Stomach (tissue), 9 donors: ENCODE measurements around the gene ZFPM1. TPM values are rescaled to one million over a fixed set of nuclear protein-coding genes. Genes with fewer than 3 reads are reported as not detected.

Source experiments
- DNase-seq, 2 donors: peaks; one replicate each; pipeline versions ENCODE4 v3.0.0 to v3.0.0-alpha.2; 2013 to 2019
- H3K27ac ChIP-seq, 5 donors: fragments of 200-600 bp in 4 of 5; sonication (generic) in 4 of 5; one replicate each; pipeline ENCODE4 v1.5.1; 2013 to 2019; ENCODE audit warnings: mild to moderate bottlenecking in 1 of 5, moderate library complexity in 1 of 5
- H3K27me3 ChIP-seq, 3 donors: fragments of 200-600 bp; sonication (generic); one replicate each; pipeline ENCODE4 v1.5.1; 2017 to 2019; ENCODE audit warnings: mixed run types in 1 of 3
- H3K36me3 ChIP-seq, 4 donors: fragments of 200-600 bp; sonication (generic); 1 replicate in 3 of 4; 2 replicates in 1 of 4; pipeline ENCODE4 v1.5.1; 2016 to 2019
- H3K4me1 ChIP-seq, 4 donors: fragments of 200-600 bp; sonication (generic); one replicate each; pipeline ENCODE4 v1.5.1; 2016 to 2019
- H3K4me3 ChIP-seq, 4 donors: fragments of 200-600 bp; sonication (generic) in 3 of 4; one replicate each; pipeline ENCODE4 v1.5.1; 2016 to 2019; ENCODE audit warnings: mild to moderate bottlenecking in 1 of 4
- H3K9me3 ChIP-seq, 4 donors: fragments of 200-600 bp; sonication (generic); one replicate each; pipeline ENCODE4 v1.5.1; 2016 to 2019
- EP300 ChIP-seq: sonication (generic); formaldehyde crosslinking; IDR thresholded peaks from one replicate; pipeline ENCODE4 v1.6.1; 2017; ENCODE audit warnings: antibody characterized with exemption
- POLR2A ChIP-seq, 4 donors: fragments of 450-650 bp; IDR thresholded peaks; one replicate each; pipeline ENCODE4 v1.6.1; 2016; ENCODE audit warnings: antibody characterized with exemption in 4 of 4, control low read depth in 2 of 4, mild to moderate bottlenecking in 1 of 4, moderate library complexity in 1 of 4
- POLR2AphosphoS5 ChIP-seq, 3 donors: sonication (generic); formaldehyde crosslinking; IDR thresholded peaks; one replicate each; pipeline ENCODE4 v1.6.1; 2016; ENCODE audit warnings: antibody characterized with exemption in 3 of 3
- WGBS, 5 donors: extraction: QIAGEN DNeasy Blood & Tissue Kit in 3 of 5; methylation state at CpG; one replicate each; pipeline versions ENCODE4 v1.1.5 to v1.1.7; 2013 to 2018; 5-methylcytosine and 5-hydroxymethylcytosine counted together
- intact Hi-C: fragments of 100-400 bp; cut with DNase I; formaldehyde crosslinking; loops from one replicate; pipeline ENCODE4 v1.15.1; 2023; ENCODE audit warnings: low total_unique reads
- polyA plus RNA-seq, 3 donors: library from polyadenylated mRNA; stranded (reverse); fragments of 200-250 nt; gene quantifications; one replicate each; pipeline ENCODE4 v1.2.3, GENCODE V29; 2013
- total RNA-seq, 5 donors: library from RNA; depleted of rRNA; stranded (reverse); fragments of >200 nt; gene quantifications; one replicate each; pipeline versions ENCODE4 v1.1.0 to v1.2.3, GENCODE V29; 2014 to 2016
- TF ChIP-seq, protein P1 (sequence below), 7 experiments: fragments of 450-650 bp in 4 of 7; fragments of 200-600 bp in 3 of 7; sonication (generic) in 3 of 7; IDR thresholded peaks; one replicate each; pipeline ENCODE4 v1.5.1; 2016 to 2019; ENCODE audit warnings: antibody characterized with exemption in 7 of 7, control low read depth in 2 of 7, mild to moderate bottlenecking in 1 of 7
- donor health status: healthy with polysubstance abuse.
- donor health status: Bipolar disorder and iron deficiency.
- donor health status: healthy.

Gene ZFPM1
- total and polyA plus RNA-seq, 8 donors, result 3.9 to 85.7 (median 12.9) TPM

GRCh38 chr16:88502776-88503280 lies 49.7 kb downstream of the ZFPM1 start:
- no peak for DNase-seq
- peaks cover 0 to 11% (median 0%) of the 10 kb centered on the region in 4 donors for H3K36me3 ChIP-seq
- peaks cover 63 to 94% (median 88%) of the 10 kb centered on the region in 4 donors for H3K4me1 ChIP-seq
- WGBS, 5 donors, result 77 to 84% (median 82%) methylated on average over 15 to 23 of the region's 23 CpGs
- intact Hi-C loops, result no loop called here
- H3K9me3 ChIP-seq, result no peaks in the 10 kb centered on the region
- H3K27me3 ChIP-seq, result peaks cover 0 to 27% (median 0%) of the 10 kb centered on the region in 3 donors
- TF ChIP-seq EP300 (no peak), POLR2A (IDR thresholded peaks at IDR 0.05) (no peak), POLR2AphosphoS5 (IDR thresholded peaks at IDR 0.05) (no peak)
- TF ChIP-seq, protein P1, sequence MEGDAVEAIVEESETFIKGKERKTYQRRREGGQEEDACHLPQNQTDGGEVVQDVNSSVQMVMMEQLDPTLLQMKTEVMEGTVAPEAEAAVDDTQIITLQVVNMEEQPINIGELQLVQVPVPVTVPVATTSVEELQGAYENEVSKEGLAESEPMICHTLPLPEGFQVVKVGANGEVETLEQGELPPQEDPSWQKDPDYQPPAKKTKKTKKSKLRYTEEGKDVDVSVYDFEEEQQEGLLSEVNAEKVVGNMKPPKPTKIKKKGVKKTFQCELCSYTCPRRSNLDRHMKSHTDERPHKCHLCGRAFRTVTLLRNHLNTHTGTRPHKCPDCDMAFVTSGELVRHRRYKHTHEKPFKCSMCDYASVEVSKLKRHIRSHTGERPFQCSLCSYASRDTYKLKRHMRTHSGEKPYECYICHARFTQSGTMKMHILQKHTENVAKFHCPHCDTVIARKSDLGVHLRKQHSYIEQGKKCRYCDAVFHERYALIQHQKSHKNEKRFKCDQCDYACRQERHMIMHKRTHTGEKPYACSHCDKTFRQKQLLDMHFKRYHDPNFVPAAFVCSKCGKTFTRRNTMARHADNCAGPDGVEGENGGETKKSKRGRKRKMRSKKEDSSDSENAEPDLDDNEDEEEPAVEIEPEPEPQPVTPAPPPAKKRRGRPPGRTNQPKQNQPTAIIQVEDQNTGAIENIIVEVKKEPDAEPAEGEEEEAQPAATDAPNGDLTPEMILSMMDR (IDR thresholded peaks at IDR 0.05), result no peak
- H3K4me3 ChIP-seq, result no peak overlapping the region
- H3K27ac ChIP-seq, result peak overlapping the region; percentile 75 to 96 (median 87)

DNA sequence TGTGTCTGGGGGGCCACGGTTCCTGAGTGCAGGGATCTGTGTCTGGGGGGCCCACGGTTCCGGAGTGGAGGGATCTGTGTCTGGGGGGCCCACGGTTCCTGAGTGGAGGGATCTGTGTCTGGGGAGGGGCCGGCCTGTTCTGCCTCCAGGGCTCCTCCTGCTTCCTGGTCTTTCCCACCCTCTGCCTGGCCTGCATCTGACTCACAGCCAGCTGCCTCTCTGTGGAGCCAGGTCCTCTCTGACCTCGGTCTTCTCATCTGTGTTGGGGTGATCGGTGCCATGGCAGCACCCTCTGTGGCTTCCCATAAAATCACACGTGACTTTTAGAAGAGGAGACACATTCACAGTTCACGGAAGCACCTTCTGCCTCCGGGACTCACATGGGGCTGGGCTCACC lies 50.3 kb downstream of the ZFPM1 start:
- H3K4me1 ChIP-seq, result peaks cover 61 to 94% (median 87%) of the 10 kb centered on the region in 4 donors
- peak overlapping the region; percentile 75 to 96 (median 87) for H3K27ac ChIP-seq
- DNase-seq, result peak; percentile 64 to 68
- no peaks in the 10 kb centered on the region for H3K9me3 ChIP-seq
- TF ChIP-seq, protein P1 (IDR thresholded peaks at IDR 0.05), result no peak
- peak in 1 of 3 donors; percentile 30 for TF ChIP-seq POLR2AphosphoS5 (IDR thresholded peaks at IDR 0.05)
- no peak overlapping the region for H3K4me3 ChIP-seq
- peaks cover 0 to 11% (median 0%) of the 10 kb centered on the region in 4 donors for H3K36me3 ChIP-seq
- intact Hi-C loops, result no loop called here
- 34 to 63% (median 56%) methylated on average over 9 to 10 of the region's 10 CpGs for WGBS, 5 donors
- H3K27me3 ChIP-seq, result peaks cover 0 to 23% (median 0%) of the 10 kb centered on the region in 3 donors

GRCh38 chr16:88503771-88504488 lies 50.9 kb downstream of the ZFPM1 start:
- H3K36me3 ChIP-seq, result peaks cover 0 to 11% (median 0%) of the 10 kb centered on the region in 4 donors
- TF ChIP-seq POLR2A (IDR thresholded peaks at IDR 0.05) (no peak), EP300 (no peak), POLR2AphosphoS5 (IDR thresholded peaks at IDR 0.05) (no peak)
- TF ChIP-seq, protein P1 (IDR thresholded peaks at IDR 0.05), result no peak
- H3K4me1 ChIP-seq, result peaks cover 61 to 94% (median 87%) of the 10 kb centered on the region in 4 donors
- H3K27ac ChIP-seq, result peak overlapping the region; percentile 75 to 96 (median 87)
- H3K27me3 ChIP-seq, result peaks cover 0 to 18% (median 0%) of the 10 kb centered on the region in 3 donors
- 40 to 77% (median 50%) methylated on average over 8 to 13 of the region's 13 CpGs for WGBS, 5 donors
- intact Hi-C loops, result no loop called here
- H3K4me3 ChIP-seq, result no peak overlapping the region
- no peaks in the 10 kb centered on the region for H3K9me3 ChIP-seq
- no peak for DNase-seq

DNA sequence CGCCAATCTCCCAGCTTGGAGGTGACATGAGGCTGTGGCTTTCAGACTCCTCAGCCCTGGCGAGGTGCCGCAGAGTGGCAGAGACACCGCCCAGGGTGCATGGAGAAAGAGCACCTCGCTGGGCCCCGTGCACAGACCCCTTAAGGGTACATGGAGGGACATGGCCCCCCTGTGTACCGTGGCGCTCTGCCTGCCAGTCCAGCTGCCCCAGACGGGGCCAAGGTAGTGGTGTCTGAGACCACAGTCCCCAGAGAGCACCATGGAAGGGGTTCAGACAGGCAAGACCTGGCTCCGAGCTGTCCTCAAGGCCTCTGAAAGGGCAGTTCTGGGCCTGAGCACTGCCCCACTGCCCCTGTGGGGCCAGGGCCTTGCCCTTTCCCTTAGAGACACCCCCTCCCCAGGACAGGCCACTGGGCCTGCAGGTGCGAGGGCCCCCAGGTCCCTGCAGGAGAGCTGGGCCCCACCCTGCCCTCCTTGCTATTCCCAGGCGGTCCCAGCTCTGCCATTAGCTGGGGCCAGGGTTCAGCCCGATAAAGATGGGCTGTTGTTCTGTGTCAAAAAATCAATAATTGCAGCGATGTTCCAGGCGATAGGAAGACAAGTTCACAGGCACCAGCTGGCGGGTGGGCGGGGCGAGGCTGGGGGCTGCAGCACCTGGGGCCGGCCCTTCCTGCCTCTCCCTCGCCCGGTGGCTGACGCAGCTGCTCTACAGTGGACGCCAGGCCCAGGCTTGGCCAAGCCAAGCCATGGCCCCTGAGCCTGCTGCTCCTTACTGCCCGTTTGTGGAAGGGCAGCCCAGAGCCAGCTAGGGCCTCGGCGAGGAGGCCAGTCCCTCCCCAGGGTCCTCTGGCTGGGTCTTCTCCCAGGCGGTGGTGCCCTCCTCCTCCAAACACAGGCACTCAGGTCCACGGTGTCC lies 51.7 kb downstream of the ZFPM1 start:
- Histone ChIP-seq H3K27ac (peak overlapping the region; percentile 75 to 96 (median 87)), H3K4me1 (peaks cover 61 to 94% (median 85%) of the 10 kb centered on the region in 4 donors), H3K27me3 (peaks cover 0 to 17% (median 0%) of the 10 kb centered on the region in 3 donors), H3K9me3 (no peaks in the 10 kb centered on the region), H3K4me3 (no peak overlapping the region), H3K36me3 (peaks cover 0 to 11% (median 0%) of the 10 kb centered on the region in 4 donors)
- intact Hi-C loops, result no loop called here
- peak in 1 of 3 donors; percentile 3 for TF ChIP-seq POLR2AphosphoS5 (IDR thresholded peaks at IDR 0.05)
- no peak for TF ChIP-seq EP300
- 31 to 58% (median 39%) methylated on average over 25 to 28 of the region's 28 CpGs for WGBS, 5 donors
- DNase-seq, result peak; percentile 86 to 88
